Measurements from ENCODE around the gene CTTNBP2.

- no peak for TF ChIP-seq CTCF (IDR thresholded peaks at IDR 0.05; ENCODE audit: low read depth, low read length)
- TF ChIP-seq EZH2phosphoT487 (IDR thresholded peaks at IDR 0.05; ENCODE audit: low read depth) = no peak
Measured at GRCh38 chr7:117741962-117742361, 131.3 kb downstream of the CTTNBP2 start.
